Fibroblast of skin of right quadriceps (primary cell): Measurements from ENCODE around the gene CHD3.
"Not testable (repeated sequence)": the region's sequence is repeated elsewhere in the genome, so short reads cannot be mapped to it uniquely, and the experiment has no call there.

ENCODE experiments used
- DNase-seq: peaks from one replicate; pipeline ENCODE4 v3.0.0-alpha.2; 2013

CHD3 gene

DNA sequence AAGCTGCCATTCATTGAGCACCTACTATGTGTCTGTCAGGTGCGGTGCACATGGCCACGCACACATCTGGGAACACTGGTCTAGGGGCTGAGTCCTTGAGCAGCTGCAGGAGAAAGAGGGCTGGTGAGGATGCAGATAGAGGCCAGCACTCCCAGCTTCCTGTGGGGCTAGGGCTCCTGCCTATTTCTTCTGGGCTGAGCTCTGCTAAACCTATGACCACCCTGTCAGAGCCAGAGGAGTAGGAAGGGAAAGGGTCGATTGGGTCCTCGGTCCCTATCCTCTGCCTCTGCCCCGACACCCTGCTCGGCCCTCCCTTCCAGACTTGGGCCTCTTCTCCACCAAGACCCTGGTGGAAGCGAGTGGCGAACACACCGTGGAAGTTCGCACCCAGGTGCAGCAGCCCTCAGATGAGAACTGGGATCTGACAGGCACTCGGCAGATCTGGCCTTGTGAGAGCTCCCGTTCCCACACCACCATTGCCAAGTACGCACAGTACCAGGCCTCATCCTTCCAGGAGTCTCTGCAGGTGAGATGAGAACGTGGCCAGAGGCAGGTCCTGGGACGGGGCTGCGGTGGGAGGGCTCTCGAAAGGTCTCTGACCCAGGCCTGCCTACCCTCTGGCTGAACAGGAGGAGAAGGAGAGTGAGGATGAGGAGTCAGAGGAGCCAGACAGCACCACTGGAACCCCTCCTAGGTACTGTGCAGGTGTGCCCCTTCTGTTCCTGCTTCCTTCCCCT, 37.7 kb upstream of the CHD3 start:
- no peak for DNase-seq

DNA sequence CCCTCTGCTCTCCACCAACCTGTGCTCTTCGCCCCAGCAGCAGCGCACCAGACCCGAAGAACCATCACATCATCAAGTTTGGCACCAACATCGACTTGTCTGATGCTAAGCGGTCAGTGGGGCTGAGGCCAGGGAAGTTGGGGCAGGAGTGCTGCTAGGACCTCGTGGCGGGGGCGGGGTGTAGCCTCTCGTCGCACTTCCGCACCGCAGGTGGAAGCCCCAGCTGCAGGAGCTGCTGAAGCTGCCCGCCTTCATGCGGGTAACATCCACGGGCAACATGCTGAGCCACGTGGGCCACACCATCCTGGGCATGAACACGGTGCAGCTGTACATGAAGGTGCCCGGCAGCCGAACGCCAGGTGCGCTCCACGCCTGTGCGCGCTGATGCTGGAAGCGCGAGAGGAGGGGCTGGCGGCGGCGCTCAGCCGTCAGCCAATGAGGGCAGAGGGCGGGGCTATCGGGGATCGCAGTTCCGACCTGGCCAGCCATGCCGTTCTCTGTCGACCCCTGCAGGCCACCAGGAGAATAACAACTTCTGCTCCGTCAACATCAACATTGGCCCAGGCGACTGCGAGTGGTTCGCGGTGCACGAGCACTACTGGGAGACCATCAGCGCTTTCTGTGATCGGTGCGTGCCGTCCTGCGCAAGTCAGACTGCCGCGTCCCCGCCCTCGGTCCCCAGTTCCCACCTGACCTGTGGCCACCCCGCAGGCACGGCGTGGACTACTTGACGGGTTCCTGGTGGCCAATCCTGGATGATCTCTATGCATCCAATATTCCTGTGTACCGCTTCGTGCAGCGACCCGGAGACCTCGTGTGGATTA, 36.9 kb upstream of the CHD3 start:
- DNase-seq, result peak; percentile 80

DNA sequence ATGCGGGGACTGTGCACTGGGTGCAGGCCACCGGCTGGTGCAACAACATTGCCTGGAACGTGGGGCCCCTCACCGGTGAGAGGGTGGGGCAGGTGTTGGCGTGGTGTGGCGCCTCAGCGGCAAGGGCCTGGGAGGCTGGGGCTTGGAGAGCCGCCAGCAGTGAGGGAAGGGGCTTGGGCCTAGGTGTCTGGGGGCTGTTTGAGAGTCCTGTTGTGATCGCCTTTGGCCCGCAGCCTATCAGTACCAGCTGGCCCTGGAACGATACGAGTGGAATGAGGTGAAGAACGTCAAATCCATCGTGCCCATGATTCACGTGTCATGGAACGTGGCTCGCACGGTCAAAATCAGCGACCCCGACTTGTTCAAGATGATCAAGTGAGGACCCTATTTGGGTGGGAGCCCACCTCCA, 36.3 kb upstream of the CHD3 start:
- DNase-seq, result no peak

DNA sequence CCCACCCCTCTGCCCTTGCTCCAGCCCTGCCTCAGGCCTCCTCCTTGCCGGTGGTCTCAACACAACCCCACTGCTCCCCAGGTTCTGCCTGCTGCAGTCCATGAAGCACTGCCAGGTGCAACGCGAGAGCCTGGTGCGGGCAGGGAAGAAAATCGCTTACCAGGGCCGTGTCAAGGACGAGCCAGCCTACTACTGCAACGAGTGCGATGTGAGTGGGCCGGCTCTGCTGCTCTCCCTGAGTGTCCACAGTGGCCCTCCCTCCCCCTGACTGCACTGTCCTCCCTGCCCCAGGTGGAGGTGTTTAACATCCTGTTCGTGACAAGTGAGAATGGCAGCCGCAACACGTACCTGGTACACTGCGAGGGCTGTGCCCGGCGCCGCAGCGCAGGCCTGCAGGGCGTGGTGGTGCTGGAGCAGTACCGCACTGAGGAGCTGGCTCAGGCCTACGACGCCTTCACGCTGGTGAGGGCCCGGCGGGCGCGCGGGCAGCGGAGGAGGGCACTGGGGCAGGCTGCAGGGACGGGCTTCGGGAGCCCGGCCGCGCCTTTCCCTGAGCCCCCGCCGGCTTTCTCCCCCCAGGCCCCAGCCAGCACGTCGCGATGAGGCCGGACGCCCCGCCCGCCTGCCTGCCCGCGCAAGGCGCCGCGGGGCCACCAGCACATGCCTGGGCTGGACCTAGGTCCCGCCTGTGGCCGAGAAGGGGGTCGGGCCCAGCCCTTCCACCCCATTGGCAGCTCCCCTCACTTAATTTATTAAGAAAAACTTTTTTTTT, 35.5 kb upstream of the CHD3 start:
- DNase-seq, result no peak

DNA sequence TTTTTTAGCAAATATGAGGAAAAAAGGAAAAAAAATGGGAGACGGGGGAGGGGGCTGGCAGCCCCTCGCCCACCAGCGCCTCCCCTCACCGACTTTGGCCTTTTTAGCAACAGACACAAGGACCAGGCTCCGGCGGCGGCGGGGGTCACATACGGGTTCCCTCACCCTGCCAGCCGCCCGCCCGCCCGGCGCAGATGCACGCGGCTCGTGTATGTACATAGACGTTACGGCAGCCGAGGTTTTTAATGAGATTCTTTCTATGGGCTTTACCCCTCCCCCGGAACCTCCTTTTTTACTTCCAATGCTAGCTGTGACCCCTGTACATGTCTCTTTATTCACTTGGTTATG, 34.9 kb upstream of the CHD3 start:
- no peak for DNase-seq

DNA sequence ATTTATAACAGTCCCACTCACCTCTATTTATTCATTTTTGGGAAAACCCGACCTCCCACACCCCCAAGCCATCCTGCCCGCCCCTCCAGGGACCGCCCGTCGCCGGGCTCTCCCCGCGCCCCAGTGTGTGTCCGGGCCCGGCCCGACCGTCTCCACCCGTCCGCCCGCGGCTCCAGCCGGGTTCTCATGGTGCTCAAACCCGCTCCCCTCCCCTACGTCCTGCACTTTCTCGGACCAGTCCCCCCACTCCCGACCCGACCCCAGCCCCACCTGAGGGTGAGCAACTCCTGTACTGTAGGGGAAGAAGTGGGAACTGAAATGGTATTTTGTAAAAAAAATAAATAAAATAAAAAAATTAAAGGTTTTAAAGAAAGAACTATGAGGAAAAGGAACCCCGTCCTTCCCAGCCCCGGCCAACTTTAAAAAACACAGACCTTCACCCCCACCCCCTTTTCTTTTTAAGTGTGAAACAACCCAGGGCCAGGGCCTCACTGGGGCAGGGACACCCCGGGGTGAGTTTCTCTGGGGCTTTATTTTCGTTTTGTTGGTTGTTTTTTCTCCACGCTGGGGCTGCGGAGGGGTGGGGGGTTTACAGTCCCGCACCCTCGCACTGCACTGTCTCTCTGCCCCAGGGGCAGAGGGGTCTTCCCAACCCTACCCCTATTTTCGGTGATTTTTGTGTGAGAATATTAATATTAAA, 34.4 kb upstream of the CHD3 start:
- no peak for DNase-seq

DNA sequence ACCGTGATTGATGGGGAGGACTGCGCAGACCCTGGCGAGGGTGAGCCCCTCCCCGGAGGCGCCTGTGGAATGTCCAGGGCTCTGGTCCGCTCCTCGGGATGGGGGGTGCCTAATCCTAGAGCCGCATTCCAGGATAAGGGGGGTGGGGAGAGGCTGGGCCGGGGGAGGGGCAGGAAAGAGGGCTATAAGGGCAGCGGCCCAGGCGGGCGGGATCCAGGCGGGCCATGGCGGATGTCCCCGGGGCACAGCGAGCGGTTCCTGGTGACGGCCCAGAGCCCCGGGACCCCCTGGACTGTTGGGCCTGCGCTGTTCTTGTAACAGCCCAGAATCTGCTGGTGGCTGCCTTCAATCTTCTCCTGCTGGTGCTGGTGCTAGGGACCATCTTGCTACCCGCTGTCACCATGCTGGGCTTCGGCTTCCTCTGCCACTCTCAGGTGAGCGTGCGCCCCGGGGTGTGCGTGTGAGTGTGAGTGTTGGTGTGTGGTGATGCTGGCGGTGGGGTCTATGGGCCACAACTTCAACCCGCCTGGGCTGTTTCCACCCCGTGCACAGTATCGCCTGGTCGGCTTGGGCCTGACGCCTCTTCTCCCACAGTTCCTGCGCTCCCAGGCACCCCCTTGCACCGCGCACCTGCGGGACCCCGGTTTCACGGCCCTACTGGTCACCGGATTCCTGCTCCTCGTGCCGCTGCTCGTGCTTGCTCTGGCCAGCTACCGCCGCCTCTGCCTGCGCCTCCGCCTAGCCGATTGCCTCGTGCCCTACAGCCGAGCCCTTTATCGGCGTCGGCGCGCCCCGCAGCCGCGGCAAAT, 33.5 kb upstream of the CHD3 start, which contains the start of gene TMEM88:
Gene TMEM88, plus strand, starts transcription at position 216 of the 809 bp plus-strand sequence. Its CDS starts 9 bp downstream, at position 225.
- DNase-seq, result no peak

DNA sequence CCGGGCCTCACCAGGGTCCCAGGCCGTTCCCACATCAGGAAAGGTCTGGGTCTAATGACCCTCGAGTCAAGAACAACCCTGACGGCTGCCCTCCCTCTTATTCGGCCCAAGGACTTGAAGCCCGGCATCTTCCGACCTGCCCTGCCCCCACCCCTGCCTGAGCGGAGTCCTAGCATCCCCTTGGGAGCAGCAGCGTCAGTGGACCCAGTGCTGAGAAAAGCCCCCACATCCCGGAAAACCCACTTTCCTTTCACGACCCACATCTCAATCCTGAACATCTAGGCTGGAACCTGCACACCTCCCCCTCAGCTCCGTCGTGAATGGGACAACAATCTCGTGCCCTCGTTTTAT, 33.0 kb upstream of the CHD3 start:
- no peak for DNase-seq

DNA sequence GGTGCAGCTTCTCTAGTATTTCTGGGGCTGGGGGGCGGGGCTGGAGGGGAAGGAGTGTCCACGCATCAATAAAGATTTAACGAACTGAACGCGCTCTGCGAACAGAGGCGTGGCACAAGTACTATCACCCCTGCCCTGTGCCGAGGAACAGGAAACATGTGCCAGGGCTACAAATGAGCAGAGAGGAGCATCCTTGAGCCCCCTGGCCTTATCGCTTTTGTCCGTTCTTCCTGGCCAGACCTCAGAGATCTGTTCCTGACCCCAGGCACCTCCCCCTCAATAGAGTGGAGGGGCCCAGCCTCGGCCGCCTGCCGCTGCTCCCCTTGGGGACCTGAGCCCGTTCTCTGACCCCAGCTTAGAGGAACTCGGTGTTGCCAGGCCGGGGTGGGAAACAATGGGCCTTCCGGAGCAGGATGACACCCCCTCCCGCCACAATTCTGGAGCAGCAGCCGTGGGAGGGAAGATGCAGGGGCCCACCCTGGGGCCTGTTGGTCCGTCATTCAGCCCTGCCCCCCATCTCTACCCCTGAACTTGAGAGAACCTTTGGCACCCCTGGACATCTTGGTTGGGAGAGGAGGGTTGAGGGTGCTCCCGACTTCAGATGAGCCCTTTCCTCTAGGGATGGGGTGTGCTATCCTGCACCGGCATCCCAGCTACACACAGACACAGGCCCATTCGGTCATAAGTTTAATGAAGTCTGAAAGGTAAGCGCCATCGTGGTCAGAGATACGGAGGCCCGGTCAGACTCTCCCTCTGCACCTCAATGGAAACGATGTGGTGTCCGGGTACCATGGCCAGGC, 32.4 kb upstream of the CHD3 start:
- peak; percentile 45 for DNase-seq

DNA sequence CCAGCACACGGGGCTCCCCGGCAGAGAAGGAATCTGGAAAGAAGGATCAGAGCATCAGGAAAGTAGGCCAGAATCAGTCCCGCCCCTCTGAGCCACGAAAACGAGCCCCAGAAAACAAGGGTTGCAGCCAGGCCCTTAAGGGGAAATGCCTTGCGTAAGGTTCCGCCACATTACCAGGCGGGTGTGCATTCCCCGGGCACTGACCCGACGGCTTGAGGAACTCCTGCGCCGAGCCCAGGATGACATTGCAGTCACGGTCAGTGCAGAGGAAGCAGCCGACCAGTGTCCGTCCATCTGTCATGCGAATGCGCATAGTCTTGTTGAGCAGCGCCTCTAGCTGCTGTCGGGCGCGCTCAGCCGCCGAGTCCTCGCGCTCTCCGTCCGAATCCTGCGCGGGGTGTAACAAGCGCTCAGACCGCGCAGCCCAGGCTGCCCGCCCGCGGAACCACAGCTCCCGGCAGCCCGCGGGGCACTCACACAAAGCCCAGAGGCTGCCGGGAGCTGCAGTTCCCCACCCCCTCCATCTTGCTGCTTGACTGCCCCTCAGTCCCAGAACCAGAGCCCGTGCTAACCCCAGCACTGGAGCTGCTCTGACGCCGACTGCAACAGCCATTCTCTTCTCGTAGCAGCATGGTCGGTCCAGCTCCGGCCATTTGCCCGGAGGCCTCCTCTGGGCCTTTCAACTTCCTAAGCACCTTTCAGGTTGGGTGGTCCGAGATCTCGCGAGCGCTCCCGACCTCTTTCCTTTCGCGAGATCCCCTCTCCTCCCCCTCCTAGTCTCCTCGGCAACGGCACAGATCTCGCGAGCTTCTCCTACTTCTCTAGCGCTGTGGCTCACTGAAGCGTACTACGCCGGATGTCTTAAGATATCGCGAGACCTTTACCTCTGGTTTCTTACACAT, 31.5 kb upstream of the CHD3 start, which contains the start of gene NAA38:
Gene NAA38, minus strand, starts transcription at position 749 of the 902 bp plus-strand sequence. Its CDS starts 96 bp downstream, at position 653.
- peak; percentile 100 for DNase-seq

DNA sequence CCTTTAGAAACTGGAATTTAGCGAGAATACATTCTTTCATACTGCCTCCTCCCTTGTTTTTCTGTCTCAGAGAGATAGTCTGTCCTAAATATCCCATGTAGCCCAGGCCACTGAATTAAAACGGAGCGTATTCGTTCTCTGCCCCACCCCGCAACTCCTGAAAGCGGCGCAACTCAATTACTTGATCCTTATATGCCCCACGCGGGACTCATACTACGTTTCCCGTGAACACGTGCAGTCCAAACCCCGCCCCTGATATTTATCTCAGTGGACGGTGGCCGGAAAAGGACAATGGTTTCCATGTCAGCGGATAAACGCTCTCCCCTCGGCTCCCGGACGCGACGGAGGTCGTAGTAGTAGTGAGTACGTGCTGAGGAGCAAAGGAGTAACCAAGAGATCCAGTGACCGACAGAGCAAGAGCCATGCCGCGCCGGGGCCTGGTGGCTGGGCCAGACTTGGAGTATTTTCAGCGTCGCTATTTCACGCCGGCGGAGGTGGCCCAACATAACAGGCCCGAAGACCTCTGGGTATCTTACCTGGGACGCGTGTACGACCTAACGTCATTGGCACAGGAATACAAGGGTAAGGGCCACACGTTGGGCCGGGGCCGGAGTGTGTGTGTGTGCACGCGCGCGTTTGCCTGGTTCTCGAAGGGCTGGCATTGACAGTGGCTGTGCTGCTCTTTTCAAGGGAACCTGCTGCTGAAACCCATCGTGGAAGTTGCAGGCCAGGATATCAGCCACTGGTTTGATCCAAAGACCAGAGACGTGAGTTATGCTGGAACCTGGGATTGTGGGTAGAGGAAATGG, 30.7 kb upstream of the CHD3 start, which contains the start of gene CYB5D1:
Gene CYB5D1, plus strand, starts transcription at position 291 of the 809 bp plus-strand sequence. Its CDS starts 132 bp downstream, at position 423.
- DNase-seq, result peak; percentile 94

DNA sequence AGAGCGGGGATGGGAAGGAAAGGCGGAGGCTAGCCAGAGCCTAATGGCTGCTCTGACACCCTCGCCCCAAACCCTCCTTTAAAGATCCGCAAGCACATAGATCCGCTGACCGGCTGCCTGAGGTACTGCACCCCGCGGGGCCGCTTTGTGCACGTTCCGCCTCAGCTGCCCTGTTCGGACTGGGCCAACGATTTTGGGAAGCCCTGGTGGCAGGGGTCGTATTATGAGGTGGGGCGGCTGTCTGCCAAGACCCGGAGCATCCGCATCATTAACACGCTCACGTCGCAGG, 30.1 kb upstream of the CHD3 start:
- DNase-seq, result peak; percentile 49

DNA sequence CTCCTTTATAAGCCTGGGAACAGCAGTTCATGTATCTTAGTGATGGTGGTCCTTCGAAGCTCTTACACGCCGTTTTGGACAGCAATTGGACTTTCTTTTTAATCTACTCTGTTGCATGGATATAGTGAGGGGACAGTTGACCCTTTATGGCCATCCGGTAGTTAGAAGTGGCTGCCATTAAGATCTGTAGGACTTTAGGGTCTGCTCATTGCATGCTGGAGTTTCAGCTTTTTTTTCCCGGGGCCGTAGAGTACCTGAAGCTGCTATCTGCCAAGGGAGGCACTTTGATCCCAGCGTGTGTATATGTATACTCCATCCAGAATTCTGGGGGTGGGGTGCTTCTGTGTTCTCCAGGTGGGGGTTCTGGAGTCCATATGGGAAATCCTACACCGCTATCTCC, 29.6 kb upstream of the CHD3 start:
- no peak for DNase-seq

DNA sequence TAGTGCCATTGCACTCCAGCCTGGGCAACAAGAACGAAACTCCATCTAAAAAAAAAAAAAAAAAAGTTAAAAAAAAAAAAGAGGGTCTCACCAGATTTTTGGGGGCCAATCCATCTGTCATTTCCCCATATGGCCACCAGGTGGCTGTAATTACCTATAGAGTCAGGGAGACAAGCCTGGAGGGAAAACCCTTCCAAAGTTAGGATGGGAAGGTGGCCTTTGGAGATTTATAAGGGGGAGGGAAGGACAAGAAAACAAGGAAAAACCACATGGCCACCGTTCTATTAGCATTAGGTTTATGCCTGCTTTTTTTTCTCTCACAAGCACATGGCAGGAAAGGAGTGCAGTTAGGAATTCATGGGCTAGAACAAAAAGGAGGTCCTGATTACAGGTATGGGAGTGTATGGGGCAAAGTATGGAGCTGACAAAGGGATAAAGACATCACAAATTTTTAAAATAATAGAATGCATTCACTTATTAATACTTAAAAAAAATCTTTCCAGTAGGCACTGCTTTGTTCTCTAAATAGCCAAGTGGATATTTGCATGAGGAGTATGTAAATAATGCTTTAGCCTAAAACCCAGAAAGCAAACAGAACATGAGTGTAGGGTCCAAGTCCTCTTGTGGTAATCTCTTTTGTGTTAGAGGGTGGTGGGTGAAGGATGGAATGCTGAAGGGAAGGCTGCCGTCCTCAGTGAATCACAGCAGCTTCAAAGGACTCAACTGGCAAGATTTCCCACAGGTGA, 25.7 kb upstream of the CHD3 start:
- DNase-seq, result peak; percentile 72

DNA sequence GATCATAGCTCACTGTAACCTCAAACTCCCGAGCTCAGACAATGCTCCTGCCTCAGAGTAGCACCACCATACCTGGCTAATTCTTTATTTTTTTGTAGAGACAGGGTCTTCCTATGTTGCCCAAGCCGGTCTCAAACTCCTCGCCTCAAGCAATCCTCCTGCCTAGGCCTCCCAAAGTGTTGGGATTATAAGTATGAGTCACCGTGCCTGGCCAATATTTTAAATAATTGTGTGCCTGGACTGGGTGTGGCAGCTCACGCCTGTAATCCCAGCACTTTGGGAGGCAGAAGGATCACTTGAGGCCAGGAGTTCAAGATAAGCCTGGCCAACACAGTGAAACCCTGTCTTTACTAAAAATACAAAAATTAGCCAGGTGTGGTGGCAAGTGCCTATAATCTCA, 24.2 kb upstream of the CHD3 start:
- DNase-seq, result not testable (repeated sequence)

DNA sequence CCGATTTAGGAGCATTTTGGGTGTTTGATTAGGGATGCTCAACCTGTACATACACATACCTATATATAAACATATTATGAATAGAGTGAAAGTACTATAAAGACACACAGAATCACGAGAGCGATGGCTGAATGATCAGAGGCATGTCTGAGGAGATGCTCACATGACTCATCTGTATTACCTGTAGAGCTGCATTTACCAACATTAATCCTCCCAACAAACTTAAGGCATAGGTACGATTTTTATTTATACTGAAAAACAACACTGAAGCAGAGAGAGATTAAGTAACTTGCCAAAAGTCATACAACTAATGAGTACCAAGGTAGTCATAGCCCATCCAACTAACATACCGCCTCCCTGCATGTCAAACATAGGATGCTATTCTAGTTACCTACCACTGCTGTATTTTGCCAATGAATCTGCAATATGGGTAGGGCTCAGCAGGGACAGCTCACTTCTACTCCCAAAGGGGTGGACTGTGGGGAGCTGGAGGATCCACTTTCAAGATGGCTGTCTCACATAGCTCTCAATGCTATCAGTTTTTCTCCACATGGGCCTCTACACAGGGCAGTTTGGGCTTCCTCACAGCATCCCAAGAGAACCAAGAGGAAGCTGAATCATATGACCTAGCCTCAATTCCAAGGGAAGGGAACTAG, 23.5 kb upstream of the CHD3 start:
- DNase-seq, result no peak

DNA sequence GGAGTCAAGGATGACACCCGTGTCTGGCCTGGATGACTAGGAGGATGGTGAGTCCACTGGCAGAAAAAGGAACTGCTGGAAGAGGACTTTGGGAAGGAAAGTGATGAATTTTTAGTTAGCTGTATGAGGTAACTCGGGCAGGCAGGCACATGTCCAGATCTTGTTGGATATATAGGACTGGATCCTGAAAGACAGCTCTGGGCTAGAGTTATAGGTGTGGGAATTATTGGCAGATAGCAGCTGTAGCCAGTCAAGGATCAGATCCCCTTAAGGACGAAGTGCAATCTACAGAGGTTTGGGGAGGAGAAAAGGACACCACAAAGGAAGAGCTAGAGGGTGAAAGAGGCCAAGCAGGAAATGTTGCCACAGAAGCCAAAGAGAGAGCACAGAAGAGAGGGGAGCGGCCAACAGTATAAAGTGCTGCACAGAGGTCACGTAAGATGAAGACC, 20.7 kb upstream of the CHD3 start:
- DNase-seq, result no peak

DNA sequence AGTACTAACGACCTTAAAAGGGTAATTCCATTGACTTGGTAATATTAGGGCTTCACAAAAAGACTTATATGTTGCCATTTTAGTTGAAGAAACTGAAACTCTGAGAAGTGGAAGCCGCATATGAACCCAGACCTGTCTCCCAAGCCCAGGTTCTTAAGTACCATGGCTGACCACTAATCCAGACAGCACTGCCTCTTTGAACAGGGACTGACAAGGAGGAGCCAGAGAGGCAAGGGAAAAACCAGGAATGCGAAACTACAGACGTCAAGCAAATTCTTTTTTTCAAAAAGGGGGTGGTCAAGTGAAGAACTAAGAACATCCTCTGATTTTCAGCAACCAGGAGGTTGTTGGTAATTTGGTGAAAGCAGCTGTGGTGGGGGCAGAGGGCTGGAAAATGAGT, 15.5 kb upstream of the CHD3 start:
- DNase-seq, result no peak
